COLO668 (cell line): Measurements from ENCODE around the gene SRGAP1.

Experiments used
- DNase-seq: peaks from one replicate; lab custom pipeline; 2025; ENCODE audit not compliant: unreplicated experiment; lab: John Stamatoyannopoulos, UW

Gene SRGAP1

DNA sequence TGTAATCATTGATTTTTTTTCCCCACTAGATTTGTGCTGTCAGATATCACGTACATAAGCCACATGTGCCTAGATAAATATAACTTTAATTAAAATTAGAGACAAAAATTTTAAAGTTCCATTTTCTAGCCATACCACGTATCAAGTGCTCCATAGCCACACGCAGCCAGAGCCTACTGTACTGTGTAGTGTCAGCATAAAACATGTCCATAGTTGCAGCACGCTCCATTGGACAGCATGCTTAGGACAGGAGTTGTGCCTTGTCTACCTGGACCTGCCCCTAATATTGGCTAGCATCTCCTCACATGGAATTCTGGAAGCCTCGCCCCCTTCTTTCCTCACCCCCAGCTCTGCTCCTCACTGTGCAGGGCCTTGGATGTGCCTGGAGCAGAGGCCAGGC, 116.5 kb downstream of the SRGAP1 start:
- no peak for DNase-seq

DNA sequence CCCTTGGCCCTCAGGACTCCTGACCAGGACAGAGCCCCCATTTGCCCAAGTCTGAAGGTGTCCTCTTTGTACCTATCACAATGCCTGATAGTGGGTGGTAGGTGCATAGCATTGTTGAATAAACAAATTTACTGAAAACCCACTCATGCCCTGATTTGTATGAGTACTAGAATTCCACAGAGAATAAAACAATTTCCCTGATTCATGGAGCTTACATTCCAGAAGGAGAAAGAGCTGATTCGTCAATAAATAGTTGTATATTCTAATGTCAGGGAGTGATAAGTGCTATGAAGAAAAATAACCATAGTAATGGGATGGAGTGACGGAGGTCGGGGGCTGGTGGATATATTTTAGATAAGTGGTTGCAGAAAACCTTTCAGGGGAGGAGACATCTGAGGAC, 117.0 kb downstream of the SRGAP1 start:
- DNase-seq = no peak

DNA sequence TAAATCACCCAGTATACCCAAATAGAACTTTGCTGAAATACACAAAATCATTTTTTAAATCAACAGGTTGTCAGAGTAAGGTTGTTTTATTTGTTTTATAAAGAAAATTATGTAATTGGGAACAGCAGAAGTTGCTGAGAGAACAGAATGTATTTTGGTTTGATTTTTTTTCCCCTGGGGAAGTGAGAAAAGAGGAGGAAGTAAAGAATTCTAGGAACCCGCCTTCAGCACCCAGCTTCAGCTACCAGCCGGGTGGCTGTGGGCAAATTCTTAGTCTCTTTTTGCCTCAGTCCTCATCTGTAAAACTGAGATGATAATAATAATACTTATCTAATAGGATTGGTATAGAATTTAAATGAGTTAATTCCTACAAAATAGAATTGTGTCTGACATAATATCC, 119.4 kb downstream of the SRGAP1 start:
- no peak for DNase-seq

DNA sequence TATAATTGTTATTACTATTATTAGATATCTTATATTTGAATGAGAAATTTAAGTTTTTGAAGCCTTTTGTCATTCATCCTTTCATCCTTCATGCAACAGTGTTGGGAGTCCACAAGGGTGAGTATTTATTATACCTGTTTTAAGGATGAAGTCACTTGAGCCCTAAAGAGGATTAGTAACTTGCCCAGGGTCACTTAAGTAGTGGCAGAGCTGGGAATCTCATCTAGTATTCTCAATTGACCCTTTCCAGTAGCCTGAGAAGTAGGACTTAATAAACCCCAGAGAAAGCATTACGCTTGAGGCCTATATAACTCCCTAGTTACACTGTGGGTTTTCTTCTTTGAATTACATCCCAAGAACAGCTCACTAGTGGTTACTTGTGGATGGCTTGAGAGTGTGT, 119.8 kb downstream of the SRGAP1 start:
- DNase-seq = no peak

DNA sequence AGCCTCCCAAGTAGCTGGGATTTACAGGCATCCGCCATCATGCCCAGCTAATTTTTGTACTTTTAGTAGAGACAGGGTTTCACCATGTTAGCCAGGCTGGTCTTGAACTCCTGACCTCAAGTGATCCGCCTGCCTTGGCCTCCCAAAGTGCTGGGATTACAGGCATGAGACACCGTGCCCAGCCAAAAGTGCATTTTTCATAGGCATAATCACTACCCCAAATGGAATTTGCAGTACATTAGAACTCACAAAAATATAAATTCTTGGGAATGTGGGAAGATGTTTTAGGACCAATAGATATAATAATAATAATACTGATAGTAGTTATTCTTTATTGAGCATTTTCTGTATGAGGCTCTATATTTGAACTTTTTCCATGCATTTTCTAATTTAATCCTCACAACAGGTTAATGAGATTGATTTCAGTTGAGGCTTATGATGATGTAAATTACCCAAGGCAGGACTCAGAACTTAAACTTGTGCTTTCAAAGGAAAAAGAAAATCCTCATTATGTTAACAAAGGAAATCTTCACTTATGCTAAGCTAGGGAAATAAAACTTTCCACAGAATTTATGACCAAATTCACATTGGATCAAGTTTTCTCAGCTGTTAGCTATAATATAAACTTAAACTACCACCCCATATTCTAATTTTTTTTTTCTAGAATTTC, 121.6 kb downstream of the SRGAP1 start:
- no peak for DNase-seq

DNA sequence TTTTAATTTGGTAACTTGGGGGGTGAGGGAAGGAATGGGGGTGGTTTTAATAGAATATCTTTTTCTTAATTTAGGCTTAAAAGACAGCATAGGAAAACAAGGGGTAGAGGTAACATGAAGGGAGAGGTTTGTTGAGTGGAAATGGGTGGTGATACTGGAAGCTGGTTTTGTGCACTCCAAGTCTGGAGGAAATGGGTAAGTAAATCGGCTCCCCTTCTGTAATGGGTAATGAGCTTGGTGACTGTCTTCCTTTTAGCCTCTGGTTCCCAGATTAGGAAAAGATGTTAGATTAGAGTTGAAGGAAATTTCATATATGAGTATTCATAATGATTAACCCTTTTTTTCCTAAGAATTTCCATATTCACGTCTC, 122.1 kb downstream of the SRGAP1 start:
- no peak for DNase-seq

DNA sequence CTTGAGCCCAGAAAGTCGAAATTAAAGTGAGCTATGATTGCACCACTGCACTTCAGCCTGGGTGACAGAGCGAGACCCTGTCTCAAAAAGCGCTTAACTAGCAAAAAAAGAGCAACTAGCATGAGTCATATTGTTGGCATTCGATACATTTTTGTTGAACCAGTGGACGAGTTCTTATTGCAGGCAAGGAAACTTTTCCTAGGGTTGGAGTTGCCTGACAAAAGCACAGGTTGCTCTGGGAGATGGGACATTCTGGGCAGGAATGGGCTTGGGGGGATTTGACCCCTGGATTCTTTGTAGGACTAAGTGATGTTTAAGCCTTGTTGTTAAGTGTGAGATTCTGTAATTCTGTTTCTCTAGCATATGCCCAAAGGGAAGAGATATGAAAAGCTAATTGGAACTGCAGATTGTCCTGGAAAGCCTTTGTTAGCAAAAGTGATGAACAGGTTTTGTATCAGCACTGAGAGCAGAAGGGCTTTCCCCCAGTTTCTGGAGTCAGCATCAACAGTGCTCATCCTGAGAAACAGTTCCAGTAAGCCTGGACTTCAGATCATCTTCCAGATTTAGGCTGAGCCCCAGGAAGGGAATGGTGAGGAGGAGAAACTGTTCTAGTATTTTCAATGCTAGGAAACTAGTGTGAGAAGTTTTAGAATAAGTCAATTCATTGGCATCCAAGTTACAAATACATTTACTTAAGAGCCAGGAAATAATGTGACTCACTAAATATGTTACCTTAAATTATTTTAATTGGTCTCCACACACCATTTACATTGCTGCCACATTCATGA, 123.1 kb downstream of the SRGAP1 start:
- DNase-seq = no peak

DNA sequence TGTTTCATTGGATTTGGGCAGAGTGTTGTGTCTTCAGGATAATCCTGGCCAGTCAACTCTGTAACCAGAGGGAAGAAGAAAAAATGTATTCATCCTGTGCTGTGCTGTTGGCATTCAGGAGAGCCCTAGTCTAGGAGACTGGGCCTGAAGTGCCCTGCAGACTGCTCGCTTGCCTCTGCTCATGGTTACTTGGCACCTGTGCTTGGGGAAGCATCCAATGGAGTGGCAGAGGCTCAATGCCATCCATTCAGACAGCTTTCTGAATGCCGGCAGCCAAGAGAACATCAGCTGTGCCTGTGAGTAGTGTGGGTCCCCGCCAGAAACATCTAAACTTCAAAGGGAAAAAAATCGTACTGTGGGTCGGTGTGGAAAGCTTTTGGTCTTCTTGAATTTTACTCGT, 124.2 kb downstream of the SRGAP1 start:
- DNase-seq = no peak

DNA sequence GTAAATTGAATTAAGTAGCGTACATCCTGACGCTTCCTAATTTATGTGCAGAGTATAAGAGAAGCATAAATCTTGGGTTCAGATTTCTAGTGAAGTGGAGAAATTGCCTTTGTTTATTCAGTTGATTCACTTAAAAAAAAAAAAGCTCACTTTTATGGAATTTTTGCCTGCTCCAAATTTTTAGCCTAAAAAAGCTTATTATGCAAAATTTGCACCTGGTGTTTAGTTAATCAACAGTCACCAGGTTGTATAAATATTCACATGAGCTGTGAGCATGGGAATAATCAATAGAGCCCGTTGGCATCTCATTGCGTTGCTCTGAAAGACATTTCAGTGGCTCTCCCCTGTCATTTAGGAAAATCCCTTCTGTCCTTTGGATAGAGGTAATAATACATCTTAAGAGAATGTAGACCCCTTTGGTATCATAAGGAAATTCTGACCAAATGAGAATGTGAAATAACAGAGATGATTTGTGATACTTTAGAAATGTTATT, 132.4 kb downstream of the SRGAP1 start:
- no peak for DNase-seq

DNA sequence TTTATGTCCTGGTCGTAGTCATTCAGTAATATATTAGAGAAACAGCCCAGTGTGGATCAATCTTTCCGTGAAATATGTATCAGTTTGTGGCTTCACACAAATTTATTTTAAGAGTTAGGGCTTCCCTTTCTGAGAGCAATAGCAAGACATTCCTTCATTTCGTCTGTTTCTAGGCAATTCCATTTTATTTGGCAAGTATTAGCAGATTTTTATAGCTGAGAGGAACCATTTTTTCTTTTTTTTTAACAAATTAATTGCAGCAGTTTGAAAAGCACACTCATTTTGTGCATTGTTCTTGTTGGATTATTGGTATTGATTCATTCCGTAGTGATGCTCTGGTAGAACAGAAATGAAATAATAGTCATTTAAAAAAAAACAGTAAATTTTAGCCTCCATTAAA, 132.9 kb downstream of the SRGAP1 start:
- no peak for DNase-seq

DNA sequence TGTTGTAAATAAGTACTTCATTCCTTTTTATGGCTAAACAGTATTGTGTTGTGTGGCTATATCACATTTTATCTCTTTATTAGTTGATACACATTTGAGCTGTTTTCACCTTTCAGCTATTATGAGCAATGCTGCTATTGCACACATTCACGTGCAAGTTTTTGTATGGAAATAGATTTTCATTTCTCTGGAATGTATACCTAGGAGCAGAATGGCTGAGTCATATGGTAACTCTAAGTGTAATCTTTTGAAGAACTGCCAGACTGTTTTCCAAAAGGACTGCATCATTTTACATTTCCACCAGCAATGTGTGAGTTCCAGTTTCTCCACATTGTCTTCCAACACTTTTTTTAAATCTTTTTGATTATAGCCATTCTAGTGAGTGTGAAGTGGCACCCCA, 134.0 kb downstream of the SRGAP1 start:
- DNase-seq = no peak

DNA sequence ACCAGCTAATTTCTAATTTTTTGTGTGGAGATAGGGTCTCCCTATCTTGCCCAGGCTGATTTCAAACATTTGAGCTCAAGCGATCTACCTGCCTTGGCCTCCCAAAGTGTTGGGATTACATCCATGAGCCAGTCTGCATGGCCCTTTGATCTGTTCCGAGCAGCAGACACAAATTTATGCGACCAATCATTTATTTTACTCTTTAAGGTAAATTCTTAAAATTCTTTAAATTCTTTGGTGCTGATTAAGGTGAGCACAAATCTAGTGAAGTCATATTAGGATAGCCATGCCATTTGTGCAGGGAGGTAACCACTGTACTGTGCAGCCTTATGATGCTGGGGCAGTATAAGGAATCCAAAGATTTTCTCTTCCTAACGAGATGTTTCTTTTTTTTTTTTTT, 135.7 kb downstream of the SRGAP1 start:
- no peak for DNase-seq

DNA sequence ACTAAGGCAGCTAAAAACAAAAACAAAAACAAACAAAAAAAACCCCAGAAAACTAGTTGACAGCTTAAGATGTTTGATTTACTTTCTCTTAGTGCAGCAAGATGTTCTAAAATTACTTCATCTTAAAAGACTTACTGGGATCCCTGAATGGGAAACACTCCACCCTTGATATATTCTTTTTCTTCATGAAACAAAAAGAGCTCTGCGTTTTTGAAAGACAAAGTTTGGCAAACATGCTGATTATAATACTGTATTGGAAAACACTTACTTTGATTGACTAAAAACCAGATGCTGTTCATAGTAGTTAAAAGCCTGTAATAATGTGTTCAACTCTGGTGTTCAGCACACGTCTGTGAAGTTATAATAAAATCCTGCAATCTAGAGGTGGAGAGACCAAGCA, 136.8 kb downstream of the SRGAP1 start:
- no peak for DNase-seq

DNA sequence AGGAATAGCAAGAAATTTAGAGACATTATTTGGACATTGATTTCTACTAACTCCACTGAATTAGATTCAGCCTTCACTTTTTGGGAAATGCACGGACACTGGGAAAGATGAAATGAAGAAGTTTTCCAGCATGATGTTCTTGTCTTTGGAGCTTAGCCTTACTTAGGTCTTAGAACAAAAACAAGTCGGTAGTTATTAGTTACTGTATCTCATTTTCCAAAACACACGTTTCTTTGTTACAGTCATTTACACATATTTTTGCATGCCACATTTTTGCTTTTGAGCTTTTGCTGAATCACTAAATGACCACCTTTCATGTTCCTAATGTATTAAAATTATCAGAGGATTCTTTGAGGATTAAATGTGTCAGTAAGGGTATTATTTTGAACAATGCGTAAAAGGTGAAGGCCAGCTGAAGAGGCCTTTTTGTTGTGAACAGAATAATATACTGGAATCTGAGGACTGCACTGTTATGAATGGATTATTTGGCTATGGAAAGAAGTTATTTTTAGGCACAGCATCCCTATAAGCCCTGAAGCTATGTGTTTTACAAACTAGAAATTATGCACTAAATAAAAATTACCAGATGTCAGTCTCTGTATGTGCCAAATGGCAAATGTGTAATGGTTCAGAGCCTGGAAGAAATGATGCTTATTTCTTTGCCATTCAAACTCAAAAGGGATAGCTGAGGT, 138.2 kb downstream of the SRGAP1 start:
- DNase-seq = no peak

DNA sequence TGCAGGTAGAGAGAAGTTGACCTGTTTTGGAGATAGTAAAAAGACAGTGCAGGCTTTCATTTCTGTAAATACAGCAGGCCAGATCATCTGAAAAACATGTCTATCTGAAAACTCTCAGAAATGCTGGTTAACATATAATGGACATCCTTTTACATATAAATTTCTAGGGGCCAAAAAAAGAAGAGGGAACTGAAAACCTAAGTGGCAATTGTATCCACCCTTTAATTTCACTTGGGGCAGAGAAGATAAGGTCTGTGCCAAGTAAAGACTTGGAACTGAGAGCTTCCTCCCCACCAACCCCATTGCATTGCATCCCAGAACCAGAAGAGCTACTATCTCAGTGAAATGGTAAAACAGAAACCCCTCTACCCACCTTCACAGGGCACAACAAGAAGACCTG, 141.0 kb downstream of the SRGAP1 start:
- DNase-seq = no peak

DNA sequence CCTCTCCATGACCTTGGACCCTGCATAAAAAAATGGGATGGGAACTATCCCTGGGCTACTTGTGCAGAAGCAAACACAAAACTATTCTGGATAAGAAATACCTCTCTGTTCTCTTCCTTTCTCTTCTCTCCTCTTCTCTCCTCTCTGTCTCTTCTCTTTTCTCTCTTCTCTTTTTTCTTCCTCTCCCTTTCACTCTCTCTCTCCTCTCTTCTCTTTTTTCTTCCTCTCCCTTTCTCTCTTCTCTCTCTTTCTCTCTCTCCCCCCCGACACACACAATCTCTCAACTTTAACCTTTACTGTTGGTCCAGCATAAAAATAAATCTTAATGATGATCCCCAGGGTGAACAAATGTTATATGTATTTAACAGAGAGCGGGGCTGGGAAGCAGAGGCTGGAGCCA, 141.4 kb downstream of the SRGAP1 start:
- DNase-seq = no peak

DNA sequence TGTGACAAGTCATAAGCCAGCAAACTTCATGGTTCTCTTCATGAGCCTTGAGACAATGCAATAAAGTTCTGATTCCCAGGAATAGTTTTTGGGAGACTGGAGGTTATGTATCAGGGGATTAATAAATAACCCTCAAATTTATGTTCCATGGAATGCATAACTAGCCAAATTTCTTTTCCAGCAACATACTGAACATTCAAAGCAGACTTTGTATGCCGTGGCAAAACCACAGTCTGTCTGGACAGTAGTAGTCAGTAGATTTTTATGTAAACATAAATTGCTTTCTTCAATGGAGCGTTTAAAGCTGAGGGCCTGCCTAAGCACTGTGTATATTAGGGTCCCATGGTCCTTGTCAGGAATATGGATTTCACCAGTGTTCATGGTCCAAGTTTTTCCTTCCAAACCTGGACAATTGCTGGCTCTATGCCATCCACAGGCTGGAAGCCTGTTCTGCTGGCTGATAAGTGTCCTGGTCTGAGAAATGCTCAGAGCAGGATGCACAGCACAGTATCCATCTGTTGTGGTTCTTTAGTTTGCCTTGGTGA, 144.9 kb downstream of the SRGAP1 start:
- DNase-seq = no peak

DNA sequence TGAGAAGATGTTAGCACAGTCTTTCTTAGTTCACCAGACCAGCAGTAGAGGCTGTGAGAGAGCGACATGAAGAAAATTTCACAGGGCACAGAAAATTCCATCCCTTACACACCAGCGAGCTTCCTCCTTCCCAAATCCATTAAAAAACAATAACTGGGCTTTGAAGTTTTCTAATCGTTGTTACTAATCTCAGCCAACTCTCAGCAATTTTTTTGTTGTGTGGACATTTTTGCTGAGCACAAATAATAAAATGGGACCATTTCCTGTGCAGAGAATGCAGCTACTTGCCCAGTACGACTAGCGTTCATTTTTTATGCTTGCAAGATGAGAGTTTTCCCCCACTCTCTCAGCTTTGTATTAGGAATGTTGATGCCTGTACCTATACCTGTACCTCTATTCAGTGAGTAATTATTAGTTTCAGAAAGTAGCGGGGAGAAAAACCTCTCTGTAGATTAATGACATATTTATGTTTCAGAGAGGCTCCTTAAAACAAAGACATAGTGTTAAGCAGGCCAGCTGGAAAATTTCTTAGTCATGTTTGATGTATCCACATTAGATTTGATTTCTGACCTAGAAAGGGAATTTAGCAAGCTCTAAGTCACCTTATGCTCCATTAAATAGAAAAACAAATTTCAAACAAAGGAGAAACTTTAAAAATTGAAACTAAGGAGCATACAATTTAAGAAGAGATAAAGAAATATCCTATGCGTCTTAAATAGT, 146.5 kb downstream of the SRGAP1 start:
- no peak for DNase-seq

DNA sequence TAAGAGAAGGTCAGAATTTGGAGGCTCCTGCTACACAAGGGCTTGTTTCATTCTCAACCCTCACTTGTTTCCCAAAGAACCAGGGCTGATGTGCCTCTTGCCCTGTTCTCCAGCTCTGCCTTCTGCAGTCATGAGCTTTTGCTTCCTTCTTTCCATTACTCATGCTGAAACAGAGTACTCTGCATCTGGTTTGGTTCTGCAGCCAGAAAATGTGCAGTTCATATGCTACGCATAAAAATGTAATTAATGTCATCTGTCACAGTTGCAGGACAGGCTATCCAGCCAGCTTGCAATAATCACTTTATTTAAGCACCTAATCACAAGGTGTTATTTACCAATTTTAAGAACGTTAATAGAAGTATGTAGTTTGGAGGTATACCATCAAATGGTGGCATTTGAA, 150.2 kb downstream of the SRGAP1 start:
- DNase-seq = no peak

DNA sequence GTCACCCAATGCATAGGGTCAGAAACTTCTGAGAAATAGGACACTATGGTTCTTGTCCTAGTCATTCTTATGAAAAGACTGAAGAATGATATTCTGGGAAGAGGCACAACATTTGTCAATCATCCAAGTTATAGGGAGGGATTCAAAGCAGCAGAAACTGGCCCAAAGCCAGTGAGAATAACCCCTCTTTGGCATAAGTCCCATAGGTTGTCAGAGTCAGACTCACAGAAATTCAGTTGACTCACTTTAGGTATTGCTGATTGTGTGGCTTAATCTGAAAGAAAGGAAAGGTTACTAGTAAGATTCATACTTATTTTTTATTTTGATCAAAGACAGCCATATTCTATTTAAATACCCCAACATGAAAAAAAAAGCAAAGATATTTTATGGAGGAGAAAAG, 151.0 kb downstream of the SRGAP1 start:
- DNase-seq = no peak

DNA sequence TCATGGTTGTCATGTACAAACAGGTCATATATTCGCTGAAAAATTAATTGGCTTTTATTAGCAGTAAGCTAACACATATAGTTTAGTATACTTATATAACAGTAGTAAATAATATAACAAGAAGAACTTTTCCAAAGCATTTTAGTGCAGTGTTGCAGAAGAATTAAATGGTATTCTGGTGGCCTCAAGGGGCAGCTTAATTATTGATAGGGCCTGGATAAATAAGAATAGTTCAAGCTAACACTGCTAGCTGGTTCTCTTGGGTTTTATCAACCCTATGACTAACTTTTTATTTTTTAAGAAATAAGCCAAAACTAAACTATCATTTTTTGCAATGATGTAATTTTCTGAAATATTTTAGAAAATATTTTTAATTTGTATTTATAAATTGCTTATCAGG, 152.1 kb downstream of the SRGAP1 start:
- DNase-seq = no peak
